HG03280 (cell line): Measurements from ENCODE around the gene ELFN1.

Experiments
- ATAC-seq: cut with Tn5 transposase; IDR thresholded peaks from one replicate; pipeline ENCODE4 v1.9.1; 2021; ENCODE audit warnings: mild to moderate bottlenecking, moderate library complexity; ENCODE audit not compliant: unreplicated experiment

The ELFN1 gene

GRCh38 chr7:1721047-1721690 is 51.1 kb downstream of the ELFN1 start:
- ATAC-seq = no peak

DNA sequence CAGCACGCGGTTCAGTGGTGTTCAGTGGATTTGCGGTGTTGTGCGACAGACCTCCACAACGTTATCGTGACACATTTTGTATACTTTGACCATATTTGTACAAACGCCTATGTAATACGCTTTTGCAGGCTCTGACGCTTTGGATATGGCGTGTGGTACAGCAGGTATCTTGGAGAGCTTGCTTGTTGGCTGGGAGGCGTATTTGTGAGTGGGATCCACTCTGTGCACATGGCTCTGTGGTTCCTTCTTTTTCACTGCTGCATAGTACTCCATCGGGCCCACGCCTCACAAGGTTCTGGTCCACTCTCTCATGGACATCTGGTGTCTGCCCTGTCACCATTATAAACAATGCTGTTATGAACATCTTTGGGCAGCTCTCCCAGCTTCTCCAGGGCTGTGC is 53.2 kb downstream of the ELFN1 start:
- ATAC-seq = no peak

DNA sequence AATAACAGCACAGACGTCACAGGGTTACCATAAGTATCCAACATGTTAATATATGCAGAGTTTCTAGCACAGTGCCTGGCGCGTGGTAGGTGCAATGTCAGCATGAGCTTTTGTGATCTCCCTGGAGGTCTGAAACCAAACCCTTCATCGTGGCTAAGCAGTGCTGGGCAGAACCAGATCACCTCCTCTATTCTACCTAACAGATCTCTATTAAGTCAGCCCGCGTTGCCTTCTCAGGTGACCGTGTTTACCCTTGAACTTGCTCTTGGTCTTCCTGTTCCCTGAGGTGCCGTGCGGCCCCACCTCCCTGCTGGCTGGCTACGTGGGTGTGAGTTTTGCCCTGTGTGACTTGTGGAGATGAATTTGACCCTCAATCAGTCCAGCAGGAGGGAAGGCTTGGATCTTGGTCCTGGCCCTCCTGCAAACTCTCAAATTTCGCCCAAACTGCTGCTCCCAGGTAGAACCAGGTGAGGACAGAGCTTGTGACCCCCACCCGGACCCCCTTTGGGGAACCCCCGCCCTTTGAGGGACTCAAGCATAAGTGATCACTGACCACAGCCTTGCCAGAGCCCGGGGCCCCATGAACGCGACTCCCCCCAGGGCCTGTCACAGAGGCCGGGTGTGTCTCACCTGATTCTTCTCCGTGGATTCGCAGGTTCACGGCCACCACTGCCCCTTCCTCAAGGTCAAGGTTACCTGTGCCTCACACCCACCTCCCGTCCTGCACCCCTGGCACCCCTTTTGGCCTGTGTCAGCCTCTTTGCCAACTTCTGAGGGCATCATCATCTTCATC is 54.2 kb downstream of the ELFN1 start:
- no peak for ATAC-seq

- no peak for ATAC-seq
Measured at GRCh38 chr7:1725199-1725690, 55.2 kb downstream of the ELFN1 start.

GRCh38 chr7:1725766-1726630 is 55.9 kb downstream of the ELFN1 start:
- ATAC-seq = no peak

GRCh38 chr7:1727079-1727478 is 57.0 kb downstream of the ELFN1 start:
- no peak for ATAC-seq

DNA sequence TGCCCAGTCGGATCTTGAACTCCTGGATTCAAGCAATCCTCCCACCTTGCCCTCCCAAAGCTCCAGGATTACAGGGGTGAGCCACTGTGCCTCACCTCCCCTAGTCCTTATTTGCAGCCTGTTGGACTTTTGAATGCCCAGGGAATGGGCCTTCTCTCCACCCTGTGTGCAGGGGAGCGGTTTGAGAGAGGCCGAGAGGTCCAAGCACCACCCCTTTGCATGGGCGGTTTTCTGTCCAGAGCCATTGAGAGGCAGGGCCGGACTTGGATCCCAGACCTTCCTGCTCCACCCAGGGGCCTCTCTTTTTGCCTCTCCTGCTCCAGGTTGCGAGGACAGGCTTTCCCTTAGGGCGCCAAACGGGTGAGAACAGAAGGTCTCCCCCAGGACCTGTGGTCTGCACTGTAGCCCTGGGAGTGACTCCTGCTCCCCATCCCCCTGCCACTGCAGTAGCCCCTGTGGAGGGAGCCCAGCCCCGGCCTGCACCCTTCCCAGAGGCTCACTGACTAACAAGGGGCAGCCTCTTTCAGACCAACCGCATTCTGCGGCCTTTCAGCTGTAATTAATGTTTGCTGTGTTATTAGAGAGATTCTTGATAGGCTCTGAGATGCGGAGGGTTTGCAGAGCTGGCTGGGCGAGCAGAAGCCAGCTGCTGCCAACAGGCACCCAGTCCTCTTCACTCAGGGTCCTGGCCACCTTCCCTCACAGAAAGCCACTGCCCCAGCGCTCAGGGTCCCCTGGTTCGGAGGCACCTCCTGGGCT is 57.9 kb downstream of the ELFN1 start:
- ATAC-seq = no peak

GRCh38 chr7:1729183-1729582 is 59.1 kb downstream of the ELFN1 start:
- no peak for ATAC-seq

DNA sequence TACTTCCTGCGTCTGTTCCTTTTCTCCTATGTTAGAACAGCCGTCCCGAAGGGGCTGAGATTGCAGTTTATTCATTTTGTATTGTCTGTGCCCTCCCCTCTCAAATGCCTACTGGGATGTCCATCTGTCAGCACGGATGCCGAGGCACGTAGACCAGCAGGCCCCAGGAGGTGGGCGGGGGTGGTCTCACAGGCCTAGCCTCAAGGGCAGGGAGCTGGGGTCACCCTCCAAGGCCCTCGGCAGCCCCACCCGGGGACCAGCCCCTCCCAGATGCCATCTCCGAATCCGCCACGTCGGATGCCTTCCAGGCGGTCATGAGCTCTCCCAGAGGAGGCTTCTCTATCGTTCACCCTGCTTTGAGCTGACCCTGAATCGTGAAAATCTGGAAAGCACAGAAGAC is 59.7 kb downstream of the ELFN1 start:
- ATAC-seq = no peak

DNA sequence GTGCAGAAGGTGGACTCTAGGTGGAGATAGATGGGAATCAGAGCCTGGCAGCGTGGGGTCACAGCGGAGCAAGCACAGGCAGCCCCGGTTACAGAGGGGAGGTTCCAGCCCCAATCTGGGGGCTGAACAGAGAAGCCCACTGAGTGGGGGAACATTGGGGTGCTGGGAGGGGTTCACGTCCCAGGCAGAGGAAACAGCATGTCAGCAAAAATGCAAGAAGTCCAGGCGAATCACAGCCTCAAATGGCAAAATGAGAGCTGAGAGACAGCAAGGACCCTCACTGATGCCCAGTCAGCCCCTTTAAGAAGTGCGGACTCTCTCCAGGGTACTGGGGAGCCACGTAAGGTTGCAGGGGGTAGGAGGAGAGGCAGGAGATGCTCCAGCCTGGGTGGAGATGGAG is 62.0 kb downstream of the ELFN1 start:
- ATAC-seq = no peak

DNA sequence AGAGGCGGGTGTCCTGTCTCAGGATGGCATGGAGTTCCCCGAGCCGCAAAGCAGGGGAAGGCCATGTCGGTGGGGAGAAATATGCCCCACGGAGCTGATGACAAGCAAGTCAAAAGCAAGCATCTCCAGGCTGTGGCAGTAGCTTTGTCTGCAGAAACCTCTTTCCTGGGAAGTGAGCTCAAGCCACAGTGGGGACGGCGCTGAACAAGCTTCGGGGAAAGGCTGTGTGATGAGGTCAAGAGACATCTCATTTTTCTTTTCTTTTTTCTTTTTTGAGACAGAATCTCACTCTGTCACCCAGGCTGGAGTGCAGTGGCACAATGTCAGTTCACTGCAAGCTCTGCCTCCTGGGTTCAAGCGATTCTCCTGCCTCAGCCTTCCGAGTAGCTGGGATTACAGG is 62.6 kb downstream of the ELFN1 start:
- no peak for ATAC-seq

GRCh38 chr7:1733206-1733907 is 63.3 kb downstream of the ELFN1 start:
- no peak for ATAC-seq

- no peak for ATAC-seq
Measured at GRCh38 chr7:1733908-1734730, 64.0 kb downstream of the ELFN1 start.

DNA sequence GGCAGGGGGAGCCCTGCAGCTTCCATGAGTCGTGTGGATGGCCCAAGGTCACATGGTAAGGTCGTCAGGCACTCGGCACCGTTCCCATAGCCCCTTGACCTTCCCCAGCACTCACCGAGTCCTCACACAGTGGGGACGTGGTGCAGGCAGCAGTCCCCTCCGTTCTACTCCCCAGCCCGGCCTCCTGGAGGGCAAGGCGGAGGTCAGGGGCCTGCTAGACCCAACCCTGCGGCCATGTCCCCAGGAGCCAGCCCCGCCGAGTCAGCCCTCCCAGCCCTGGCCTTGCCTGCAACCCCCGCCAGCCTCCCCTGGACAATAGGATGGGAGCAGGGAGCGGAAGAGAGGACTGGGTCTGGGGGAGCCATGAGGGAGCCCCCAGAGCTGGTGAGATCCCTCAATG is 65.2 kb downstream of the ELFN1 start:
- no peak for ATAC-seq

GRCh38 chr7:1735806-1736483 is 65.9 kb downstream of the ELFN1 start:
- ATAC-seq = no peak

DNA sequence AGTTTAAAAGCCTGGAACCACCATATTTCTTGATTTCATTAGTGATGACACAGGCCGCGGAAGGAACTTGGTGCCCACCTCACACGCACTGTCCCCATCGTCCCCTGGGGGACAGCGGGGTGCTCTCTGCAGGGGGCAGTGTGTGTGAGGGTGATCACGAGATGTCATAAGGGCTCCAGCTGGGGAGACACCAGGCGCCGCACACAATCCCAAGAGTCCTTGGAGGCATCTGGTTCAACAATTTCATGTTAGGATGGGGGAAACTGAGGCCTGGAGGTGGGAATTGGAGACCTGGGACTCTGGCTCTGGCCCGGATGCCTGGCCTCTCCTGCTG is 66.4 kb downstream of the ELFN1 start:
- no peak for ATAC-seq

GRCh38 chr7:1736830-1737229 is 66.8 kb downstream of the ELFN1 start:
- no peak for ATAC-seq

DNA sequence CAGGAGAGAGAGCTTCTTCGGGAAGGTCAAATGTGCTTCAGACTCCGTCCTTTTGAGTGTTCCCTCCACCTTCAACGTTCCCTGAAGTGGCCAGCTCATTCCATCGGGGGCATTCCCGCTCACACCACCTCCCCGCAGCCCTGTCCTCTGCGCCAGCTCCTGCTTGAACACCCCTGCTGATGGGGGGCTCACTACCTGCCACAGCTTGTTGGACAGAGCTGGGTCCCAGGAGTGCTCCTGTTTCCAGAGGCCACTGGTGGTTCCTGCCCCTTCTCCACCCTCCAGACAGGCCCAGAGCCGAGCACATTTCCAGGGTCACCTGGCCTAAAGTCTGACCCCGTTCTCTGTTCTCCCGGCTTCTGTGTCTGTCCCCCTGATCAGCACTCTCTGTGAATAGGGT is 67.4 kb downstream of the ELFN1 start:
- ATAC-seq = no peak

- no peak for ATAC-seq
Measured at GRCh38 chr7:1737956-1738355, 67.9 kb downstream of the ELFN1 start.
